GM21825 (cell line): Measurements from ENCODE around the gene FOCAD.

Source experiments
- ATAC-seq: cut with Tn5 transposase; IDR thresholded peaks from one replicate; pipeline ENCODE4 v1.9.1; 2021; ENCODE audit warnings: mild to moderate bottlenecking, moderate library complexity; ENCODE audit not compliant: unreplicated experiment

The FOCAD gene

DNA sequence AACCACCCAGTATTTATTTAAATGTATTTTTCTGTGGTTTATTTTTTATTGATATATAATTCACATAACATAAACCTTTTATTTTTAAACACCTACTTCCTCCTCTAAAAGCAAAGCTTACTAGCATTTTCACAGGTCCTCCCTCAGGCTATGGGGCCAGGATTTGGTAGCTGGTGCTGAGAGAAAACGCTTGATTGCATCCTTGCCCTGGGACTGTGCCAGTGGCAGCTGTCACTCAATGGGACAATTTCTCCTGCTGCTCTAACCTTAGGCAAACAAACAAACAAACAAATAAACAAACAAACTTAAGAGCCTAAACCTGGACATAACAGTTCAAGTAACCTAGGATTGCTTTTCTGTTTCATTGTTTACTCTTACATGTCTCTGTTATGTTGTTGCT is 102.7 kb downstream of the FOCAD start:
- no peak for ATAC-seq

DNA sequence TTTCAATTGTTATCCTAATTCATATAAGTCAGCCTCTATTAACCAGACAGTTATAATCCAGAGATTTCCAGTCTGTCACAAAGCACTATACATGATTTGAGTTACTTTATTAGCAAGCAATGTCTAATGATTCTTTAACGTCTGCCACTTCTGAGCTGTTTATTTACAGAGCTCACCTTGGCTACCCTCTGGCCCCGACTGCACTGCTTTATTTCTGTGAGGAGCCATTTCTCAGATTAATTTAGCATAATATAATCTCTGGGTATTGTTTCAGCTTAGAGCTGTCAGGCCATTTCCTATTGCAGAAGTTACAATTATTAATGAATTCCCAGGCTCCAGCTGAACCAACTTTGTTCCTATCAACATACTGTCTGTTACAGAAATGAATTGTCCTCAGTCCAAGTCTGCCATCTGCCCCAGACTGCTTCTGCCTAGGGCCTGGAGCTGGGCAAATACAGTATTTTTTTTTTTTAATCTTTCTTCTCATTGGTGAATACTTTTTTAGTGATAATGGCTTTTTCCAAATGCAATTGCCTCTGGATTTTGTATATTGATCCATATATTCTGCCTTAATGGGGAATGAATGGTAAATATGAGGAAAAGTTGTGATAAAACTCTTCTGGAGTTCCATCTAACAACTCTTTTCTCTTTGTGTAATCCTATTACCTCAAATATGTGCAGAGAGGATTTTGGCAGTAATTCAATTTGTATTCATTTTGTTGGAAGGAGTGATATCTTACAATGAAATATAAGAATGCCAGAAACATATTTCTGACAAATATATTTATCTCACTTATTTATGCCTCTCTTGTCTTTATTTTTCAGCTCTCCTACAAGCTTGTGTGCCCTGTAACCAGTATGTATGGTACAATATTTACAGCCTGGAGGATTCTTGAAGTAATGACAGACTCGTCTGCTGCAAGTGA is 104.7 kb downstream of the FOCAD start:
- no peak for ATAC-seq

DNA sequence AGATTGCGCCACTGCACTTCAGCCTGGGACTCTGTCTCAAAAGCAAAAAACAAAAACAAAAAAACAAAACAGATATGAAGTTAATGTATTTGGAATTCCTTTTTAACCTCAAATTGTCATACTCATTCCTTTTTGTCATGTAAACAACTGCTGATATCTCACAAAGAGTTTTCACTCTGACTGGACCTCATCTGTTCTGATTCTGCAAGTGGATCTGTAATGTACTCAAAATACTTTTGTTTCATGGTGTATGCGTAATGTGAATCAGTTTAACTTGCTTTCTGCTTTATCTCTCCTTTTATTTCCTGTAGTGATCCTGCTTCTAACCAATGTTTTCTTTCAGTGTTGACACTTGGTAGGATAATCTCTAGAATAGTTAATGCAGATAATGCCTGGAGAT is 106.7 kb downstream of the FOCAD start:
- no peak for ATAC-seq

DNA sequence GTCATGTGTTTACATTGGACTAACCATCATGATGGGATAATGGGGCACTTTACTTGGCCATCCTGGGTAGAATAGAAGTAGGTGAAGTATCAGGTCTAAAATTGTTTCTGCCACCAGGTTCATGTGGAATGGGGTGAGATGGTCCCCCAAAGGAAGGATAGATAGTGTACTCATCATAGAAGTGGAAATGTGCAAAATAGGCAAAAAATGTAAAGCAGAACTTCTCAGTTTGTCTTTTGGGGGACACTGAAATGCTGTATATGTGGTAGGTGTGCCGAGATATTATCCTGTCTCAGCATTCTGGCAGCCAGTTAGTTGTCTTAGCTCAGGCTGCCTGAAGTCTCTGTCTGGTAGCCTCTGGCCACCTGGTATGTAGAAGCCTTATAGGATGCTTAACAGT is 107.6 kb downstream of the FOCAD start:
- ATAC-seq: no peak

DNA sequence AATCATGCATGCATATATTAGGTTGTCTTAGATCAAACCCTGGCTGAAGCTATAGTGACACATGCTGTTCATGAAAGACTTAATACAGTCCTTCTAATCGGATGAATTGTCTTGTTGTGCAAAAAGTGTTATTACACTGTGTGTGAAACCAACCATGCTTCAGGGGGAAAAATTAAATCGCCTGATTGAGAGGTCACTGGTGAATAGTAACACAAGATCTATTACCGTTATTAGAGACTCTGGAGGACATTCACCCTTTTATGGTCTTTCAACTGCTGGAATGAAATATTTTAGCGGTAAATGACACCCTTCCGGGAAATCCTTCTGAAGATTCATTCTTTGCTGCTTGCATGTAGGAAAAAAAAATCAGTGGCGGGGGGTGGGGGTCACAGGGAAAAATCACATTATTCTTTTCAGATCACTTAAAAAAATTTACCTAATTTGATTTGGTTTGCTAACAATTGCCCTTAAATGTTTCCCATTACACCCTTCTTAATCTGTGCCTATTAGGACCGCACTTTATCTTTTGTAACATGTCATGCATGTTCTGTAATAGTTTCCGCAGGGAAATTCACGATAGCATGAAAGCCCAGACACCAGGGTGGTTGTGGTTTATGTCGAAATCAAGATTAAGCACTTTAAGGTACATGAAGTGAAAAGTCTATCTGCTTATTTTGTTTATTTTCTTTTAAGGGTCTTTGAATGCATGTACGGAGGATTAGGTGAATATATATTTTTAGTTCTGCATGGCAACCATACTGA is 120.6 kb downstream of the FOCAD start:
- ATAC-seq: no peak

DNA sequence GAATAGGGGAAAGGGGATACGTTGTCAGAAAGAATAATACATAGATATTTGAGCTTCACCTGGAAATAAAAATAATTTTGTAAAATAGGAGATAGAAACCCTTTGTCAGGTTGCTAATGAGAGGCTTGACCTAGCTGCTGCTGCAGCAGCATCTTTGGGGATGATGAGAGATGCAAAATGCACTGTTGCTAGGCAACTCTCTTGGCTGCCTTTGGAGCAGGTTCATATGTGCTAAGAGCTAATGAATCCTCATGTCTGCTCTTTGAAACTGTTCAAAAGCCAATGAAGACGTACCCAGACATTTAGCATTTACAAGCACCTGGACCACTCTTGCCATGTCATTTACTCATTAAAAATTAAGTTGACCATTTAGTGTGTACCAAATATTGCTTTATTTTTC is 121.7 kb downstream of the FOCAD start:
- no peak for ATAC-seq

DNA sequence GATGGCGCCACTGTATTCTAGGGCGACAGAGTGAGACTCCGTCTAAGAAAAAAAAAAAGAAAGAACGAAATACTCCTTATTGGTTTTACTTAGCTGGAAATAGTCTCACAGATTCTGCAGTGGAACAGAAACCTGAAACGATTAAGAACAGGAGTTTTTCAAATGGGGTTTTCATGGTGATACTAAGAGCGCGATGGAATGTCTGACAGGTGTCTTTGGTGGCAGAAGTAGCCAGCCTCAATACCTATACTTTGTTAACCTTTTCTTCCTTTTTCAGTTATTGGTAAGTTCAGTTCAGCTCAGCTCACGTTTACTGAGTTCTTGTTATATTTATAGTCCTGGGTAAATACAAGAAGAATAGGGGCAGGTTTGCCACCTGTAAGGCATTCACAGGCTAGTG is 123.9 kb downstream of the FOCAD start:
- ATAC-seq: no peak

DNA sequence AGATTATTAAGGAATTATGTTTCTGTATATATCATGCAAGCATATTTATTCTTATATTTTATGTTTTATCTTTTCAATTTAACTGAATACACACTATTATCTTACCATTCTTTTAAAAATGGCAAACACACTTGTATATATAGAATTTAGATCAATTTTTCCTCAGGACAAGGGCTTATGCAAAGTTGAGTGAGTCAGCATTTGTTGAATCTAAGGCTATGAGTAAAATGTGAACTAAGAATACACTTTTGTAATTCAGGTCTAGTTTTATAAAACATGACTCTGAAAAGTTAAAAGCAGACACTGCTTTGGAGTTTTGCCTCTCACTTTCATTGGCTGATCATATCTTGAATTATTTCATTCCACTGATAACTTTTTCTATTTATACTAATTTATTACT is 127.8 kb downstream of the FOCAD start:
- ATAC-seq: no peak

DNA sequence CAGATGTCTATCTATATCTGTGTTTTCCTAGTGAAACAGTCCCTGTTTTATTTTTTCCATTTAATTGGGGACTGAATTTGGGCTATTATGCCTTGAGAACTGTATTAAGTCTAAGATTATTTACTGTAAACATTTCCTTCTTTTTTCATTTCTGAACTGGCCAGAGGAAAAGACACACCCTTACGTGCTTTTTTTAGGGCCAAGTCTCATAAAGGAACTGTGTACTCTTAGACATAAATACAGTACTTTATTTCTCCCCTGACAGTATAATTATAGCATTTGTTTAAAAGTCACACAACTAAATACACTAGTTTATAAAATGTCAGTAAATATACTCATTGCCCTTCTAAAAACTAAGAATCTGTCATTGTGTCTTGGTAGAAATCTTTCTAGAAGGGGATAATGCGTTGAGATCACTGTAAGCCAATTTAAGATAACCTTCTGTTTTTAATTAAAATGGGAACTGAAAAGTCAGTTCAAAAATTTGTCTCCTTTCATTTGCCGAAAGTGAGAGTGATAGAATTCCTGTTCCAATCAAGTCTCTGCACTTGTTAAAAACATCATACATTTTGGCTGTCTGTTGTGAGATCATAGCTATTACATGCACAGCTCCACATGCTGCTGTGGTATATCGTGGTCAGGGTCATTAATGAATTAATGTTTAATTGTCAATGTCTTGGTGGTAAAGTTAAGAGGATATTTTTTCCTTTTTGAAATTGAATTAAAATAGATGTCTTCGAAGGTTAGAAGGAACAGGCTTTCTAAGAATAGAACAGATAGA is 132.1 kb downstream of the FOCAD start:
- ATAC-seq: no peak

DNA sequence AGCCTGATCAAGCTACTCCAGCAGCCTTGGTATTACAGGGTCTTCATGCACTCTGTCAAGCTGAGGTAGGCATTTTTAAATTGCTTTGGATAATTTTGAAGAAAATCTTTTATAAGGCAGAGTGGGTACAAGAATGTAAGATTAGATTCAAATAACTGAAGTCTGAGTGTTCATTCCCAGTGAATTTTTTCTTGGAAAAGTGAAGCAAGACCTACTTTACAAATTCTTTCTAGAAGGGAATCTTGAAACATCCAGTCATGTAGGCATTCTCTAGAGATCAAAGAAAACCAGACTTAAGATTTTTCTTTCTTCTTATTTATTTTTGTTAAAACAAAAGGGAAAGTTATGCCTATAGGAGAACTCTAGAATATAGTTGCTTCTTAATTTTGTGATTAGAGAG is 139.0 kb downstream of the FOCAD start:
- ATAC-seq: no peak

DNA sequence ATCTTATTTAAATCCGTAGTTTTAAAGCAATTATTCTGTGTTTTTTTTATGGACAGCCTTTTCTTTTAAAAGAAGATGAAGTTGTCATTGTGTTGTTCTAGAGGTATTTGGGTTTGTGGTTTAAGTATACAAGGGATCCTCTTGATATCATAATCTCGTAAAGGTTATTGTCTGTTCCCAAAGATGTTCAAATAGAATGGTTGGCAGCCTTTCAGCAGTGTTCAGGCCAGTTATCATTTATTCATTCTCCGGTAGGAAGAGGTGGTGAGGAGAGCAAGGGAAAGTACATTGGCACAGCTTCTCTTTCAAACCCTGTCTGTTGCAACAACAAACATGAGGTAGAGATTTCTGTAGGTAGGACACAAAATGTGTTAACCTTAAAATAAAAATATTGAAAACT is 147.0 kb downstream of the FOCAD start:
- ATAC-seq: no peak

DNA sequence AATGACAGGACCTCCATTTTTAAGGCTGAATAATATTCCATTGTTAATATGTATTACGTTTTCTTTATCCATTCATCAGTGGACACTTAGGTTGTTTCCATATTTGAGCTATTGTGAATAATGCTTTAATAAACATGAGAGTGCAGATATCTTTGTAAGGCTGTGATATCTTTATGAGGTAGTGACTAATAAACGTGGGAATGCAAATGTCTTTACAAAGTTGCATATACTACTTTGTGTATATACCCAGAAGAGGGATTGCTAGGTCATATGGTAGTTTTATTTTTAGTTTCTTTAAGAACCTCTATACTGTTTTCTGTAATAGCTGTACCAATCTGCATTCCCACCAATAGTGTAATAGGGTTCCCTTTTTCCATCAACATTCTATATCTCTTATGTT is 148.7 kb downstream of the FOCAD start:
- no peak for ATAC-seq

DNA sequence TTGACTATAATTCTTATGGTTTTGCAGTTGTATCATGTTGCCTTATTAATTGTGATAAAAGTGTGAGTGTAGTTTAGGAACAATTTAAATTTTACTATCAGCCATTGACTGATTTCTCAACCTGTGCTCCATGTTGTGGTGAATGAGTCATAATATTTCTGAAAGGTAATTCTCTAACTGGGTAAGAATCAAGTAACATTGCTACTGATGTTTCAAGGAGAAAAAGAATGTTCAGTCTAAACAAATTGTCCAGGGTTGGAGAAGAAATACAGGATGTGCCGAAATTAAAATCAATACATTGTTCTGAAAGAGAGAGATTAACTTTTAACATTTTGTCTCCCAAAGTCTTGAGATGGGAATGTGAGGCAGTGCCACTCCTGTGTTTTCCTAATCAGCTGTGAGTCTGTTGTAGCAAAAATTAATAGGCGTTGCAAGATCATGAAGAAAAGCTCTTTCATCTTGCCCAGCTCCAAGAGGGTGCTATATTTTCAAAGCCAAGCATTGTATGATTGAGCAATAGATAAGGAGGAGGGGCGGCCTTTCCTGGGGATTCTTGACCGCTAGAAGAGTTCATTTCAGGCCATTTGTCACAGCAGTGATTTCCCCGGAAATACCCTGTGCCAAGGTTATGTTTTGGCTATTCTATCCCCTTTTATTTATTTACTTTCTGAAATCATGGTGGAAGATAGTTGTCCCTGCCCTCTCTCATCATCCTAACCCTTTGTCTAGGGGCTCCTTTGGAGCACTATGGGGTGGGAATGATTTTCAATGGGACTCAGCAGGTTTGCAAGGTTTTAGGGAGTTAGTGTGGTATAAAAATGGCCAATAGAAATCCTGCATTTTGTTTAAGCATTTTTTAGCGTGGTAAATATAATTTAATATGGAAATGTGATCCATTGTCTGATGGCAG is 151.6 kb downstream of the FOCAD start:
- no peak for ATAC-seq

DNA sequence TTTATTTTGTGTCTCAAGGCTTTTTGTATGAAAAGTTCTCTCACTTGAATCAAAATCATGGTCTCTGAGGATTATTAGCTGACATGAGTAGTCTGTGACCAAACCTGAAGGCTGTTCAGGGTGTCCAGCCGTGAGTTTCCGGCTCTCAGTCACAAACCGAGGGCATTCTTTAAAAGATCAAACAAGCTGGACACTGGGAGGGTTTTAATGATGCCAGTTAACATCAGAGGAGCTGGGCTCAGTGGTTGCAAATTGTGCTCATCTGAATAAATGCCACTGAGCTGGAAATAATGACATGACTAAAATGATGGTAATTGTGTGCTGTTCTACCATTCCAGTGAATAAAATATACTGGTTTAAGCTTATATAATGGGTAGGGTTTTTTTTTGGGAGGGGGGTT is 153.1 kb downstream of the FOCAD start:
- ATAC-seq: no peak

DNA sequence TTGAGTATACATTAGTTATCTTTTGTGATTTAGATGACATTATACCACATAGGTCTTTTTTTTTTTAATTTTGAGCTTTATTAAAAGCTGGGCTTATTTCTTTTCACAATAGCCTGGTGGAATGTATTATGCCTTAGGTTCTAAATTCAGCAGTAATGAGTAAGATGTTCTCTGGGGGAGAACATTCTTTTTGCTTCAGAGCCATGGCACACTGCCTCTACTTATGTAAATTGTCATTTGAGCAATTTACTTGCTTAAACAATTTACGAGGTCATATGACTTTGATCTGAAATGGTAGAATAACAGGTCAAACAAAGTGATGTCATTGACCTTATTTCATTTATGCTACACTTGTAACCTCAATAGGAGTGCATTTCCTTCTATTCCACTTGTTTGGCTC is 154.2 kb downstream of the FOCAD start:
- no peak for ATAC-seq

DNA sequence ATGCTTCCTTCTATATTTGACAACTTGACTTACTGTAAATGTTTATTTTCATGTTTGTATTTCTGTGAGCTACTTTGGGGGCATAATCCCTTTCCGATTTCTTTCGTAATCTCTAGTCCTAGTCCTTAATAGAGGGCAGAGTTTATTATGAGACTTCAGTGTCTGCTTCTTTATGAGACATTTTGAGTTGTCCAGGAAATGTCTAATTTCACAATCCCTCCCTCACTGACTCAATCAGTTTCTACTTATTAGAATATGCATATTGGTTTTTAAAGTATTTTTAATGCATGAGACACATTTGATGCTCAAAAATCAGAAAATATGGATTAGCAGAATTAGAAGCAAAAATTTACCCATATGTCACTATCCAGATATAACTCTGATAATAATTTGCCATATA is 160.9 kb downstream of the FOCAD start:
- no peak for ATAC-seq

DNA sequence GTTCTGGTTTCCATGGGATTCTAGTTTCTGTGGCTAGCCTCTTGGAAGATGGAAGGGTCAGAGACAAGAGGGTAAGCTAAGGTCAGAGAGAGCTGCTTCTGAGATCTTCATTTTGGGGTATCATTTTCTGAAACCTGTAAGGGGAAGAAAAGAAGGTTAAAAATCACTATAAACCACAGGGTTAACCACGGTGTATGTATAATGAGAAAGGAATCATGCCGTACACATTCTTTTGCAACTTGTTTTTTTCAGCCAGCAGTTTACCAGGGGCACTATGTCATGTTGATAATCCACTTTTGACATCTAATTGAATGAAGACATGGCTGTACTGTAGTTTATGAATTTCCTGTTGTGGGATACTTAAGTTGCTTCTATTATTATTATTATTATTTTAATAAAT is 164.4 kb downstream of the FOCAD start:
- no peak for ATAC-seq

DNA sequence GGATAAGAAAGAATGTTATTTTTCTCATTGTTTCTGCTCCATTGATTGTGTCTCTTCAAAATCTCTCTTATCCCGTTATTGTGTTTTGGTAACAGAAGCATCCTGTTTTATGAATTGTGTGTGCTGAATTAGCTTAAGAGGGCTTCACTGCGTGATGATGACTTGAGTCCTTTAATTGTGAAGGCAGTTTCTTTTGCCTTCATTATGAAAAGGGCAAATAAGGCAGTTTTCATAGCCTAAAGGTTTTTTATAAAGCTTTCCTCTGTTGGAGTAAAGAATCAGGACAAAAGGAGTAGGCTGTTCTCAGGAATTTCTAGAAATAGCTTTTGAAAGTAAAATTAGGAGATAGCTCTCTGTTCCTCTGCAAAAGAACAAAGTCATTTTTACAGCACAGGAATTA is 169.8 kb downstream of the FOCAD start:
- ATAC-seq: no peak

DNA sequence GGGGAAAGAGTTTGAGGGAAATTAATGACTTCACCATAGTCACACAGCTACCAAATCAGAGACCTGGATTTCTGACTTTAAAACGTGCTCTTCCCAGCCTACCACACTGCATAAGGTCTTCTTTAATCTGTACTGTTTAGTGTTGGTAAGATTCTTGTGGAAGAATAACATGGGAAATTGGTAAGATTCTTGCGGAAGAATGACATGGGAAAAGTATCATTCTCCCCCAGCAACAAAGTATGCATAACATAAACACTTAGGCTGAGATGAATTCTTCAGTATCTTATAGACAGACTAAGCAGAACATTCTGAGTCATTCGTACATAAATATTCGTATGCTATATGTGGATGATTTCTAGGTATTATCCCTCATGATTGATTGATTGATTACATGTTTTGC is 170.4 kb downstream of the FOCAD start:
- ATAC-seq: no peak

DNA sequence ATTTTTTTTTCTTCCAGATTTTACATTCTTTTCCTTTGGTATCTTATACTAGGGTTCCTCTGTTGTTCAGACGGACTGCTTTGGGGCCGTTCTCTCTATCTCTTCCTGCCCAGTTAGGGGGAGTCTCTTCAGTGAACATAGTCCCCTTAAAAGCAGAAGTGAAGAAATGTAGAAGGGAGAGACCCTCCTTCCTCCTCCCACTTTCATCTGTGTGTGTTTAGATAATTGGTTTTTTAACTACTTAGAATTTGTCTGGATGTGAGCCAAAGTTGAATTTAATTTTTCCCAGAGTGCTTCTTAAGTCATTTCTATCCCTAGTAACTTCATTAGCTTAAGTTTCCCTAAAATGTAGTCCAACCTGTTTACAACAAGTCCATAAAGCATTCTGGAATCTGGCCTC is 179.9 kb downstream of the FOCAD start:
- no peak for ATAC-seq

DNA sequence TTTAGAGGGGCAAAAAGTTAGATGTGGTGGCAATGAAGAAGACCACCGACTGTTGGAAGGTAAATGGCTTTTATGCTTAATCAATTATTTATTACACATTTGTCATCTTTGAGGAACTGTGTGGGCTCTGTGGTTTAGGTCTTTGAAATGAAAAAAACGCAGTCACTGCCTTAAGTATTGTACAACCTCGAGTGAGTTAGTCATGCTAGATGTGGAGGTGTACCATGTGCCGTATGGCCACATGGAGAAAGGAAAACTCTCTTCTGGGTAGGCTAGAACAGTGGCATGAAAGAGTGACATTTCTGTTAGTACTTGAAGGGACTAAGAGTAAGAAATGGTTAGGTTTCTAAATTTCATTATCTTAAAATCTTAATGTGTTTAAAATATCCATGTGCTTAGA is 181.3 kb downstream of the FOCAD start:
- no peak for ATAC-seq
